Hepatocyte (in vitro differentiated cells): Measurements from ENCODE around the gene POLR3K. TPM values are rescaled to one million over a fixed set of nuclear protein-coding genes. Genes with fewer than 3 reads are reported as not detected.
"Not testable (repeated sequence)": the region's sequence is repeated elsewhere in the genome, so short reads cannot be mapped to it uniquely, and the experiment has no call there.

Experiments
- DNase-seq: peaks from one replicate; pipeline ENCODE4 v3.0.0-alpha.2; 2016; ENCODE audit warnings: low spot score
- H2AFZ ChIP-seq: fragments of 200-600 bp; sonication (generic); 2 replicates; pipeline ENCODE4 v1.6.0; 2016; ENCODE audit warnings: antibody characterized with exemption, mild to moderate bottlenecking
- H3K27ac ChIP-seq: fragments of 200-600 bp; sonication (generic); 2 replicates; pipeline ENCODE4 v1.5.1; 2016; ENCODE audit warnings: mild to moderate bottlenecking
- H3K27me3 ChIP-seq: fragments of 200-600 bp; sonication (generic); 2 replicates; pipeline ENCODE4 v1.6.1; 2016
- H3K36me3 ChIP-seq: fragments of 200-600 bp; sonication (generic); replicated peaks from 2 replicates; pipeline ENCODE4 v1.5.1; 2016; ENCODE audit warnings: low read depth; ENCODE audit not compliant: insufficient read depth
- H3K4me1 ChIP-seq: fragments of 200-600 bp; sonication (generic); 2 replicates; pipeline ENCODE4 v1.5.1; 2016; ENCODE audit warnings: mild to moderate bottlenecking, moderate library complexity; ENCODE audit not compliant: insufficient read depth
- H3K4me2 ChIP-seq: fragments of 200-600 bp; sonication (generic); 2 replicates; pipeline ENCODE4 v1.6.0; 2016
- H3K4me3 ChIP-seq: fragments of 200-600 bp; sonication (generic); 2 replicates; pipeline ENCODE4 v1.5.1; 2016; ENCODE audit warnings: mild to moderate bottlenecking
- H3K79me2 ChIP-seq: fragments of 200-600 bp; sonication (generic); 2 replicates; pipeline ENCODE4 v1.6.0; 2017; ENCODE audit warnings: mild to moderate bottlenecking
- H3K9me2 ChIP-seq: fragments of 200-600 bp; sonication (generic); replicated peaks from 2 replicates; pipeline ENCODE4 v1.6.0; 2017; ENCODE audit warnings: mild to moderate bottlenecking; ENCODE audit not compliant: insufficient read depth
- H3K9me3 ChIP-seq: fragments of 200-600 bp; sonication (generic); 2 replicates; pipeline ENCODE4 v1.5.1; 2016; ENCODE audit warnings: low read depth, mild to moderate bottlenecking
- H4K20me1 ChIP-seq: fragments of 200-600 bp; sonication (generic); 2 replicates; pipeline ENCODE4 v1.6.0; 2016; ENCODE audit warnings: mild to moderate bottlenecking; ENCODE audit not compliant: insufficient read depth, poor library complexity, severe bottlenecking
- EZH2 ChIP-seq: fragments of 200-600 bp; sonication (generic); IDR thresholded peaks from 2 replicates; pipeline ENCODE4 v1.6.1; 2016; ENCODE audit warnings: antibody characterized with exemption, mild to moderate bottlenecking, borderline replicate concordance
- EZH2phosphoT487 ChIP-seq: fragments of 200-600 bp; sonication (generic); IDR thresholded peaks from one replicate; pipeline ENCODE4 v1.6.1; 2018; ENCODE audit warnings: antibody characterized with exemption, mild to moderate bottlenecking, low read depth, moderate library complexity; ENCODE audit not compliant: unreplicated experiment, severe bottlenecking
- WGBS: methylation state at CpG from one replicate; pipeline ENCODE4 v1.1.6; 2016; ENCODE audit warnings: low lambda C conversion rate; ENCODE audit errors: missing lambda C conversion rate; 5-methylcytosine and 5-hydroxymethylcytosine counted together
- microRNA-seq: library from miRNA; unstranded; fragments of <30 nt; microRNA quantifications from one replicate; pipeline ENCODE4, GENCODE V29; 2017
- polyA plus RNA-seq: library from polyadenylated mRNA; unstranded; fragments of >200 nt; fragmentation: Nextera tagmentation; extraction: Ambion mirVana; gene quantifications from 2 replicates; pipeline ENCODE4 v1.2.1, GENCODE V29; 2016
- small RNA-seq: library from RNA; depleted of rRNA; stranded (forward); fragments of <200 nt; gene quantifications from one replicate; pipeline ENCODE3, GENCODE V24; 2014
- total RNA-seq: library from RNA; depleted of rRNA; stranded (reverse); fragments of >200 nt; gene quantifications from 2 replicates; pipeline ENCODE4 v1.2.3, GENCODE V29; 2014
- TF ChIP-seq, protein P1 (sequence below): fragments of 200-600 bp; sonication (generic); IDR thresholded peaks from 2 replicates; pipeline ENCODE4 v1.5.1; 2016; ENCODE audit warnings: antibody characterized with exemption, mild to moderate bottlenecking; ENCODE audit not compliant: poor library complexity

POLR3K gene
- total and polyA plus RNA-seq, 2 experiments from 2014 or later = 2.7 to 12.5 TPM

DNA sequence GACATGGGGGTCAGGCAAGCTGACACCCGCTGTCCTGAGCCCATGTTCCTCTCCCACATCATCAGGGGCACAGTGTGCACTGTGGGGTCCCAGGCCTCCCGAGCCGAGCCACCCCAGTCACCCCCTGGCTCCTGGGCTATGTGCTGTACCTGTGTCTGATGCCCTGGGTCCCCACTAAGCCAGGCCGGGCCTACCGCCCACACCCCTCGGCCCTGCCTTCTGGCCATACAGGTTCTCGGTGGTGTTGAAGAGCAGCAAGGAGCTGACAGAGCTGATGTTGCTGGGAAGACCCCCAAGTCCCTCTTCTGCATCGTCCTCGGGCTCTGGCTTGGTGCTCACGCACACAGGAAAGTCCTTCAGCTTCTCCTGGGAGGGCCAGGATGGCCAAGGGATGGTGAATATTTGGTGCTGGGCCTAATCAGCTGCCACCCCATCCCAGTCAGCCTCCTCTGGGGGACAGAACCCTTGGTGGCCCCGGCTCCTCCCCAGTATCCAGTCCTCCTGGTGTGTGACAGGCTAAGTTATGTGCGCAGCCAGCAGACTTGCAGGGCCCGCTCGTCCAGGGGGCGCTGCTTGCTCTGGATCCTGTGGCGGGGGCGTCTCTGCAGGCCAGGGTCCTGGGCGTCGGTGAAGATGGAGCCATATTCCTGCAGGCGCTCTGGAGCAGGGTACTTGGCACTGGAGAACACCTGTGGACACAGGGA lies 36.2 kb downstream of the POLR3K start:
- not testable (repeated sequence) for H3K36me3 ChIP-seq, H2AFZ ChIP-seq, H3K27ac ChIP-seq, H3K4me1 ChIP-seq, H3K9me3 ChIP-seq, H3K79me2 ChIP-seq, DNase-seq, H4K20me1 ChIP-seq, H3K4me3 ChIP-seq, H3K9me2 ChIP-seq, H3K4me2 ChIP-seq, H3K27me3 ChIP-seq
- WGBS = 96% methylated on average over 2 of the region's 20 CpGs

GRCh38 chr16:10772-11171 lies 42.6 kb downstream of the POLR3K start:
- H3K79me2 ChIP-seq, H3K9me2 ChIP-seq, H3K9me3 ChIP-seq, DNase-seq, H4K20me1 ChIP-seq, H3K36me3 ChIP-seq, H3K4me3 ChIP-seq, H2AFZ ChIP-seq, H3K27me3 ChIP-seq, H3K4me2 ChIP-seq, H3K4me1 ChIP-seq, H3K27ac ChIP-seq: not testable (repeated sequence)
- TF ChIP-seq, protein P1, sequence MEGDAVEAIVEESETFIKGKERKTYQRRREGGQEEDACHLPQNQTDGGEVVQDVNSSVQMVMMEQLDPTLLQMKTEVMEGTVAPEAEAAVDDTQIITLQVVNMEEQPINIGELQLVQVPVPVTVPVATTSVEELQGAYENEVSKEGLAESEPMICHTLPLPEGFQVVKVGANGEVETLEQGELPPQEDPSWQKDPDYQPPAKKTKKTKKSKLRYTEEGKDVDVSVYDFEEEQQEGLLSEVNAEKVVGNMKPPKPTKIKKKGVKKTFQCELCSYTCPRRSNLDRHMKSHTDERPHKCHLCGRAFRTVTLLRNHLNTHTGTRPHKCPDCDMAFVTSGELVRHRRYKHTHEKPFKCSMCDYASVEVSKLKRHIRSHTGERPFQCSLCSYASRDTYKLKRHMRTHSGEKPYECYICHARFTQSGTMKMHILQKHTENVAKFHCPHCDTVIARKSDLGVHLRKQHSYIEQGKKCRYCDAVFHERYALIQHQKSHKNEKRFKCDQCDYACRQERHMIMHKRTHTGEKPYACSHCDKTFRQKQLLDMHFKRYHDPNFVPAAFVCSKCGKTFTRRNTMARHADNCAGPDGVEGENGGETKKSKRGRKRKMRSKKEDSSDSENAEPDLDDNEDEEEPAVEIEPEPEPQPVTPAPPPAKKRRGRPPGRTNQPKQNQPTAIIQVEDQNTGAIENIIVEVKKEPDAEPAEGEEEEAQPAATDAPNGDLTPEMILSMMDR = peak; percentile 35
- 21% methylated on average over 7 of the region's 27 CpGs for WGBS

DNA sequence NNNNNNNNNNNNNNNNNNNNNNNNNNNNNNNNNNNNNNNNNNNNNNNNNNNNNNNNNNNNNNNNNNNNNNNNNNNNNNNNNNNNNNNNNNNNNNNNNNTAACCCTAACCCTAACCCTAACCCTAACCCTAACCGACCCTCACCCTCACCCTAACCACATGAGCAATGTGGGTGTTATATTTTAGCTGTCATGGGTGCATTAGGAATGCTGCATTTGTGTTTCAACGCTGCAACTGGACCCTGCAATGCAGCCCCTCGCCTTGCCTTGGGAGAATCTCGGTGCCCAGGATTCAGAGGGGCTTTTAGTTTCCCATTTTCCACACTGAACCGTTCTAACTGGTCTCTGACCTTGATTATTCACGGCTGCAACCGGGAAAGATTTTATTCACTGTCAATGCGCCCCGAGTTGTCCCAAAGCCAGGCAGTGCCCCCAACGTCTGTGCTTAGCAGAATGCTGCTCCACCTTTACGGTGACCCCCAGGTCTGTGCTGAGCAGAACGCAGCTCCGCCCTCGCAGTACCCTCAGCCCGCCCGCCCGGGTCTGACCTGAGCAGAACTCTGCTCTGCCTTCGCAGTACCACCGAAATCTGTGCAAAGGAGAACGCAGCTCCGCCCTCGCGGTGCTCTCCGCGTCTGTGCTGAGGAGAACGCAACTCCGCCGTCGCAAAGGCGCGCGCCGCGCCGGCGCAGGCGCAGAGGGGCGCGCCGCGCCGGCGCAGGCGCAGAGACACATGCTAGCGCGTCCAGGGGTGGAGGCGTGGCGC lies 43.3 kb downstream of the POLR3K start:
- H3K4me3 ChIP-seq = no peak overlapping the region
- no peak overlapping the region for H3K4me2 ChIP-seq
- no peak overlapping the region for H2AFZ ChIP-seq
- TF ChIP-seq, protein P1 = no peak
- TF ChIP-seq EZH2phosphoT487 (no peak), EZH2 (no peak)
- no peaks in the 10 kb centered on the region for H3K9me3 ChIP-seq
- H3K27ac ChIP-seq = no peak overlapping the region
- H3K36me3 ChIP-seq = no peaks in the 10 kb centered on the region
- 54% methylated on average over 4 of the region's 48 CpGs for WGBS
- no peaks in the 10 kb centered on the region for H4K20me1 ChIP-seq
- no peaks in the 10 kb centered on the region for H3K9me2 ChIP-seq
- no peaks in the 10 kb centered on the region for H3K79me2 ChIP-seq
- no peaks in the 10 kb centered on the region for H3K4me1 ChIP-seq
- H3K27me3 ChIP-seq = no peaks in the 10 kb centered on the region
- DNase-seq = no peak

Small RNA genes within 50 kb of the gene (microRNA-seq; reads per million reads assigned to microRNA genes)
- not detected for gene MIR6859-4

Small RNA genes within 50 kb of the gene (small RNA-seq; reads per million reads assigned to genes)
- gene MIR6859-4 (not detected), gene Z69720.2 (not detected)

Other genes with a start within 250 kb of the POLR3K start
- gene SNRNP25, start 220 bp upstream of the POLR3K start, total RNA-seq = 18.2 and 18.3 TPM in 2 replicates
- gene SNRNP25, start 220 bp upstream of the POLR3K start, polyA plus RNA-seq = 35.3 and 43.1 TPM in 2 replicates
- gene RHBDF1, start 19.0 kb upstream of the POLR3K start, total RNA-seq = 21.8 and 41.5 TPM in 2 replicates
- 73.6 and 95.3 TPM in 2 replicates for gene RHBDF1, start 19.0 kb upstream of the POLR3K start, polyA plus RNA-seq
- 67.4 and 85.7 TPM in 2 replicates for gene MPG, start 24.6 kb upstream of the POLR3K start, total RNA-seq
- 83.9 and 121 TPM in 2 replicates for gene MPG, start 24.6 kb upstream of the POLR3K start, polyA plus RNA-seq
- gene NPRL3, start 85.1 kb upstream of the POLR3K start, total RNA-seq = 5.5 and 10.2 TPM in 2 replicates
- gene NPRL3, start 85.1 kb upstream of the POLR3K start, polyA plus RNA-seq = 28.8 and 31.2 TPM in 2 replicates
- gene HBZ, start 99.0 kb upstream of the POLR3K start, total RNA-seq = not detected in 2 replicates
- gene HBZ, start 99.0 kb upstream of the POLR3K start, polyA plus RNA-seq = 0.28 TPM in 1 of 2 replicates, not detected in the other
- not detected in 2 replicates for gene HBM, start 112.4 kb upstream of the POLR3K start, total RNA-seq
- gene HBM, start 112.4 kb upstream of the POLR3K start, polyA plus RNA-seq = not detected in 2 replicates
- not detected in 2 replicates for gene HBA2, start 119.3 kb upstream of the POLR3K start, total RNA-seq
- not detected in 2 replicates for gene HBA2, start 119.3 kb upstream of the POLR3K start, polyA plus RNA-seq
- gene HBA1, start 123.1 kb upstream of the POLR3K start, total RNA-seq = not detected in 2 replicates
- 1.9 TPM in 1 of 2 replicates, not detected in the other for gene HBA1, start 123.1 kb upstream of the POLR3K start, polyA plus RNA-seq
- gene HBQ1, start 126.9 kb upstream of the POLR3K start, total RNA-seq = not detected in 2 replicates
- gene HBQ1, start 126.9 kb upstream of the POLR3K start, polyA plus RNA-seq = 0.30 TPM in 1 of 2 replicates, not detected in the other
- gene LUC7L, start 175.8 kb upstream of the POLR3K start, total RNA-seq = 74.1 and 75.4 TPM in 2 replicates
- gene LUC7L, start 175.8 kb upstream of the POLR3K start, polyA plus RNA-seq = 75.2 and 88.1 TPM in 2 replicates
- gene FAM234A, start 181.2 kb upstream of the POLR3K start, total RNA-seq = 37.6 and 84.1 TPM in 2 replicates
- gene FAM234A, start 181.2 kb upstream of the POLR3K start, polyA plus RNA-seq = 96.5 and 106 TPM in 2 replicates
- gene RGS11, start 222.3 kb upstream of the POLR3K start, total RNA-seq = 0.04 and 0.57 TPM in 2 replicates
- 0.93 and 3.4 TPM in 2 replicates for gene RGS11, start 222.3 kb upstream of the POLR3K start, polyA plus RNA-seq
- 0.48 TPM in 1 of 2 replicates, not detected in the other for gene ARHGDIG, start 227.0 kb upstream of the POLR3K start, total RNA-seq
- gene ARHGDIG, start 227.0 kb upstream of the POLR3K start, polyA plus RNA-seq = 1.0 and 1.1 TPM in 2 replicates
- gene PDIA2, start 229.6 kb upstream of the POLR3K start, total RNA-seq = 0.08 TPM in 1 of 2 replicates, not detected in the other
- 0.47 and 1.0 TPM in 2 replicates for gene PDIA2, start 229.6 kb upstream of the POLR3K start, polyA plus RNA-seq